Astrocyte (in vitro differentiated cells and primary cell): ENCODE measurements around the gene PHKA2.

Experiments
- EZH2 ChIP-seq: IDR thresholded peaks from 2 replicates; pipeline ENCODE4 v1.6.1; 2012; ENCODE audit warnings: mild to moderate bottlenecking, low read length, inconsistent platforms; ENCODE audit not compliant: insufficient read depth
- TF ChIP-seq, protein P1 (sequence below): IDR thresholded peaks from 2 replicates; pipeline ENCODE4 v1.5.1; 2011; ENCODE audit warnings: low read depth, mild to moderate bottlenecking, inconsistent platforms, low read length, moderate library complexity; ENCODE audit not compliant: insufficient read depth

DNA sequence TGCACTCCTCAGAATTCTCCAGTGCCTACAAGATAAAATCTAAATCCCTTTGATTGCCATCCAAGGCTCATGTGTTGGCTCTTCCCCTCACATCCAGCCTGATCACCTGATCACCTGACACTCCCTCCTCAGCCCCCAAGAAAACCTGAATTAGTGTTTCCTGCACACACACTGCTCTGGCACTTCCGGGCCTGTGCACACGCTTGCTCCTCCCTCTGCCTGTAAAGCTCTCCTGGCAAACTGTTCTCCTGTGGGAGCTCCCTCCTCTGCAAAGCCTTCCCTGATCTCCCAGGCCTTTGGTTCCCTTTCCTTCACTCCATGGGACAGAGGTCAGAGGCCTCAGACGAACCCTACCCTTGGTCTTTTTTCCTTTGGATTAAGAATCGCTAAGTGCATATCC, 19.9 kb downstream of the PHKA2 start:
- TF ChIP-seq, protein P1, sequence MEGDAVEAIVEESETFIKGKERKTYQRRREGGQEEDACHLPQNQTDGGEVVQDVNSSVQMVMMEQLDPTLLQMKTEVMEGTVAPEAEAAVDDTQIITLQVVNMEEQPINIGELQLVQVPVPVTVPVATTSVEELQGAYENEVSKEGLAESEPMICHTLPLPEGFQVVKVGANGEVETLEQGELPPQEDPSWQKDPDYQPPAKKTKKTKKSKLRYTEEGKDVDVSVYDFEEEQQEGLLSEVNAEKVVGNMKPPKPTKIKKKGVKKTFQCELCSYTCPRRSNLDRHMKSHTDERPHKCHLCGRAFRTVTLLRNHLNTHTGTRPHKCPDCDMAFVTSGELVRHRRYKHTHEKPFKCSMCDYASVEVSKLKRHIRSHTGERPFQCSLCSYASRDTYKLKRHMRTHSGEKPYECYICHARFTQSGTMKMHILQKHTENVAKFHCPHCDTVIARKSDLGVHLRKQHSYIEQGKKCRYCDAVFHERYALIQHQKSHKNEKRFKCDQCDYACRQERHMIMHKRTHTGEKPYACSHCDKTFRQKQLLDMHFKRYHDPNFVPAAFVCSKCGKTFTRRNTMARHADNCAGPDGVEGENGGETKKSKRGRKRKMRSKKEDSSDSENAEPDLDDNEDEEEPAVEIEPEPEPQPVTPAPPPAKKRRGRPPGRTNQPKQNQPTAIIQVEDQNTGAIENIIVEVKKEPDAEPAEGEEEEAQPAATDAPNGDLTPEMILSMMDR = no peak
- no peak for TF ChIP-seq EZH2
